ENCODE data around the gene YES1. TPM values are rescaled to one million over a fixed set of nuclear protein-coding genes. Genes with fewer than 3 reads are reported as not detected.

The YES1 gene
- total RNA-seq, 2 donors from 2014 or later: 56.3 to 83.4 TPM

DNA sequence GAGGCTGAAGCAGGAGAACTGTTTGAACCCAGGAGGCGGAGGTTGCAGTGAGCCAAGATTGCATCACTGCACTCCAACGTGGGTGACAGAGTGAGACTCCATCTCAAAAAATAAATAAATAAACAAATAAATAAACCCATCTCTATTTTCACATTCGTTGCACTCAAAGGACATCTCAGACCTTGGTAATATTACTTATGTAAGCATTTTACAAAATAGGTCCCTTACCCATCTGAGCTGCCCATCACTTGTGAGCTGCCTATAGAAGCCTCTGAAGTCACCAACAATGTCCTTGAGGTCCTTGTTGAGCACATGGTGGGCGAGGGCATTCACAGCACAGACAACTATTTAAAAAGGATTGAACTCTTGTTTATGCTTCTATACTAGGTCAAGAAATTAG lies 115.0 kb downstream of the YES1 start:
- Histone ChIP-seq H3K9ac (ENCODE audit: low read depth in 2 of 2, low read length in 2 of 2) (no peak overlapping the region), H3K4me1 (no peaks in the 10 kb centered on the region), H3K4me3 (no peak overlapping the region), H3K27ac (no peak overlapping the region), H3K36me3 (no peaks in the 10 kb centered on the region), H3K27me3 (no peaks in the 10 kb centered on the region), H3K9me3 (no peaks in the 10 kb centered on the region)
- TF ChIP-seq, protein P1, sequence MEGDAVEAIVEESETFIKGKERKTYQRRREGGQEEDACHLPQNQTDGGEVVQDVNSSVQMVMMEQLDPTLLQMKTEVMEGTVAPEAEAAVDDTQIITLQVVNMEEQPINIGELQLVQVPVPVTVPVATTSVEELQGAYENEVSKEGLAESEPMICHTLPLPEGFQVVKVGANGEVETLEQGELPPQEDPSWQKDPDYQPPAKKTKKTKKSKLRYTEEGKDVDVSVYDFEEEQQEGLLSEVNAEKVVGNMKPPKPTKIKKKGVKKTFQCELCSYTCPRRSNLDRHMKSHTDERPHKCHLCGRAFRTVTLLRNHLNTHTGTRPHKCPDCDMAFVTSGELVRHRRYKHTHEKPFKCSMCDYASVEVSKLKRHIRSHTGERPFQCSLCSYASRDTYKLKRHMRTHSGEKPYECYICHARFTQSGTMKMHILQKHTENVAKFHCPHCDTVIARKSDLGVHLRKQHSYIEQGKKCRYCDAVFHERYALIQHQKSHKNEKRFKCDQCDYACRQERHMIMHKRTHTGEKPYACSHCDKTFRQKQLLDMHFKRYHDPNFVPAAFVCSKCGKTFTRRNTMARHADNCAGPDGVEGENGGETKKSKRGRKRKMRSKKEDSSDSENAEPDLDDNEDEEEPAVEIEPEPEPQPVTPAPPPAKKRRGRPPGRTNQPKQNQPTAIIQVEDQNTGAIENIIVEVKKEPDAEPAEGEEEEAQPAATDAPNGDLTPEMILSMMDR (IDR thresholded peaks at IDR 0.05): no peak
- intact Hi-C loops (cut with DNase I): no loop called here
- DNase-seq: no peak

DNA sequence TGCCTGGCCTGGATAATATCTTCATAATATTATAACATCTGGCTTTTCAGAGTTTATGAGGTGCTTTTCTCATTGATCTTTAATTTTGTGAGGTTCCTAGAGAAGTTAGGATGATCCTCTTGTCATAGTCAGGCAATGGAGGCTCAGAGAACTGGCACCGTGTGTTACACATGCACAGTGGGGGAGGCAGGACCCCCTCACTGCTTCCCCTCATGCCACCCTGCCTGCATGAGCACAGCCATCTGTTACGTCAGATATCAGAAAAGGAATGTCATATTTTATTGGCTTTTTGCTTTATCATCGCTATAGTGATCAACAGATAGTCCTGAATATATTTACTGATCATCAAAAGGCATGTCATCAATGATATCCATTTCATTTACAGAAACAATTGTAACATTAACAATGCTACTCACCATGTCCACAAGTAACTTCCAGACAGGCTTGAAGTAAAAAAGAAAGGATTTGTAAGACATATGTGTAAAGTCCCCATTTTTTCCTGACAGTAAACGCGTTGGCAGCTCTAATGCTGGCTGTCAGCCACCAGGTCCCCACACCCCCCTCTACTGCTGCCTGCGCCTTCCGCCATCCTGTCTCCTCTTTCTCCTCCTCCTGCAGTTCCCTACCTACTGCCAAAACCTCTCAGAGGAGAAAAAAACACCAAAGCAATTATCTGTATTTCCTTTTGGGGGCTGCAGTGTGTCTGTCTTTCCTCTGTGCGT lies 118.4 kb downstream of the YES1 start:
- Histone ChIP-seq H3K36me3 (no peaks in the 10 kb centered on the region), H3K4me3 (no peak overlapping the region), H3K9me3 (no peaks in the 10 kb centered on the region), H3K27me3 (no peaks in the 10 kb centered on the region), H3K4me1 (no peaks in the 10 kb centered on the region), H3K27ac (no peak overlapping the region), H3K9ac (ENCODE audit: low read depth in 2 of 2, low read length in 2 of 2) (no peak overlapping the region)
- DNase-seq: no peak
- intact Hi-C loops (cut with DNase I): no loop called here
- TF ChIP-seq, protein P1 (IDR thresholded peaks at IDR 0.05): no peak

DNA sequence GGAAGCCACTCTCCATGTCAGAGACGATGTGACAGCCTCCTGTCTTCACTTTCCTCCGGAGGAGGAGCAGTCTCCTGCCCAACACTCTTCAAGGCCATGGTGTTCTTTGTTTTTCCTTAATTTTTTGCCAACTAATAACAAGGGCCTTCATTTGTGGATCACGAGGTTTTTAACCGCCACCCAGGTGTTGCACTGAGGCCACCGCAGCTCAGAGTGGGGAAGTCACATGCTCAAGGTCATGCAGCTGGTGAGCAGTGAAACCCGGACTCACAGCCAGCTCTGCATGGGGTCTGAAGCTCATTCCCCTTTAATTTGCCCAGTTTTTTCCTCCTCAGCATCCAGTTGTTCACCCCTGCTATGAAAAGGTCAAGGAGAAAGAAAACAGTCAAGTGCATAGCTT lies 119.2 kb downstream of the YES1 start:
- H3K4me3 ChIP-seq: no peak overlapping the region
- no peak overlapping the region for H3K9ac ChIP-seq (ENCODE audit: low read depth in 2 of 2, low read length in 2 of 2)
- H3K36me3 ChIP-seq: no peaks in the 10 kb centered on the region
- intact Hi-C loops (cut with DNase I): no loop called here
- no peaks in the 10 kb centered on the region for H3K4me1 ChIP-seq
- DNase-seq: no peak
- no peak overlapping the region for H3K27ac ChIP-seq
- TF ChIP-seq, protein P1 (IDR thresholded peaks at IDR 0.05): no peak
- no peaks in the 10 kb centered on the region for H3K27me3 ChIP-seq
- no peaks in the 10 kb centered on the region for H3K9me3 ChIP-seq

DNA sequence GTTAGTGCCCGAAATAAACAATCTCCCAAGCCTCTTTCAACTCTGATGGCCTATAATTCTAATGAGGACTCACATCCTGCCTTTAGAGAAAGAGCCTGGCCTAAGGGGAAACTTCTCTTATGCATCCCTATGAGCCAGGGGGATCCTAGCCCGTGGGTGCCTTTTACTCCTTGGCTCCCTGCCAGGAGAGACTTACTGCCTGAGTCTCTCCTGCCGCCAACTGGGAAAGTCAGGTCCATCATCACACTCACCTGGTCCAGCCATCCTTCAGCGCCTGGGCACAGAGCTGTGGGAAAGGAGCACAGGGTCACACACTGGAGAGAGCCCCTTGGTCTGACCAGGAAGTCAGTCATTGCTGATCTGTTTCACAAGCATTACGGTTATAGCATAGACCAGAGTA lies 123.7 kb downstream of the YES1 start:
- Histone ChIP-seq H3K9ac (ENCODE audit: low read depth in 2 of 2, low read length in 2 of 2) (no peak overlapping the region), H3K27ac (no peak overlapping the region), H3K4me1 (no peaks in the 10 kb centered on the region), H3K9me3 (no peaks in the 10 kb centered on the region), H3K27me3 (no peaks in the 10 kb centered on the region), H3K4me3 (no peak overlapping the region), H3K36me3 (no peaks in the 10 kb centered on the region)
- DNase-seq: no peak
- intact Hi-C loops (cut with DNase I): no loop called here
- TF ChIP-seq, protein P1 (IDR thresholded peaks at IDR 0.05): no peak

DNA sequence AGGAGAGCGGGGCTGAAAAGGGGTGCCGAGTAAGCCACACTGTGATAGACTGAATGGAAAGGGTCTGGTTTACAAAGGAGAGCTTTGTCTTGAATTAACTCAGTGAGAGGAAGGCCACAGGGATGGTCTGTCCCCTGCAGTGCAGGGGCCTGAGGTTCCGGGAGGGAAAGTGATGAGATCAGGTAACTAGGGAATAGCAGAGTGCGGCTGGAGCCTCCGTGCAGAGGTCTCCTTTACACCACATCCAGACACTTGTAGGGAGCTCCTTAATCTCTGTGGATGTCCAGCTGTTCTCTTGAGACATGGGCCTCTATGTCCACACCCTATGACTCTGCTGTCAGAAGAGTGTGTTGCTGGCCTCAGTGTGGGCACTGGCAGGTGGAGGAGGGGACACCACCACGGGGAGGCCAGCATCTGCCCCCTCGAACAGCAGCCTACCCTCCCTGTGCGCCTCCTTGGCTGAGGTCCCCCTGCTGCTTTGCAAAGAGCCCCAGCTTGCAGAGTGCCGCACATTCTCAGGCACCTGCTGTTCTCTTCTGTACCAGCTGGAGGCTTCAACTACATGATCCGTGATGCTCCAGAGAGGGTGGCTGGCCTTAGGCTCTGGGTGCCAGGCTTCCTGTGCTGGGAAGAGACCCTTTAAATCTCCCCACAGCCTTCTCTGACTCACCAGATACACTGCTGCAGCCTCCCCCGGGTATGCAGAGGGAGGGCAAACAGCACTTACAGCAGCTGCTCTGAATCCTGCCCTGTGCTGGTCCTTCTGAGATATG lies 125.5 kb downstream of the YES1 start:
- no peak overlapping the region for H3K4me3 ChIP-seq
- intact Hi-C loops (cut with DNase I): no loop called here
- TF ChIP-seq, protein P1 (IDR thresholded peaks at IDR 0.05): no peak
- no peaks in the 10 kb centered on the region for H3K27me3 ChIP-seq
- H3K4me1 ChIP-seq: no peaks in the 10 kb centered on the region
- DNase-seq: no peak
- no peak overlapping the region for H3K9ac ChIP-seq (ENCODE audit: low read depth in 2 of 2, low read length in 2 of 2)
- no peak overlapping the region for H3K27ac ChIP-seq
- no peaks in the 10 kb centered on the region for H3K9me3 ChIP-seq
- H3K36me3 ChIP-seq: no peaks in the 10 kb centered on the region

Data from colonic mucosa (tissue), 4 donors.